Right ventricle myocardium inferior (tissue), 1 donor: ENCODE results near the gene GPANK1. TPM values are rescaled to one million over a fixed set of nuclear protein-coding genes. Genes with fewer than 3 reads are reported as not detected.

Experiments
- ATAC-seq: fragments of 200-7000 bp; cut with Tn5 transposase; one replicate; pipeline ENCODE4 v1.9.1; 2020; ENCODE audit warnings: mild to moderate bottlenecking, moderate library complexity
- DNase-seq: peaks from one replicate; pipeline ENCODE4 v3.0.0; 2021; ENCODE audit errors: missing footprints
- intact Hi-C: fragments of 100-400 bp; cut with DNase I; formaldehyde crosslinking; loops from one replicate; pipeline ENCODE4 v1.11.0; 2022
- total RNA-seq: library from RNA; stranded (reverse); fragmentation: NEBNext Ultra II Directional; extraction: Animal tissue kit (Norgen Biotek cat#: 25700); gene quantifications from one replicate; pipeline ENCODE4 v1.2.1, GENCODE V29; 2021
- donor health status: DM: no; HTN: yes; CAD: no; lungs with severe emphysema.

The GPANK1 gene
- total RNA-seq, 1 donor from 2014 or later: 17.1 TPM

GRCh38 chr6:31692886-31693285 lies 28.1 kb upstream of the GPANK1 start:
- intact Hi-C loops: no loop called here
- ATAC-seq: no peak

GRCh38 chr6:31692353-31692752 lies 27.6 kb upstream of the GPANK1 start:
- no peak for DNase-seq
- intact Hi-C loops: no loop called here
- no peak for ATAC-seq

More at GRCh38 chr6:31692886-31693285, 28.1 kb upstream of the GPANK1 start:
- DNase-seq: no peak

GRCh38 chr6:31691564-31692108 lies 26.8 kb upstream of the GPANK1 start:
- ATAC-seq (no peak), DNase-seq (no peak)
- intact Hi-C loops: no loop called here

- ATAC-seq: no peak
- intact Hi-C loops: no loop called here
These were observed 26.3 kb upstream of the GPANK1 start for GRCh38 chr6:31691078-31691463.

GRCh38 chr6:31690231-31691077 lies 25.7 kb upstream of the GPANK1 start:
- intact Hi-C loops: no loop called here
- DNase-seq: no peak

More at GRCh38 chr6:31691078-31691463, 26.3 kb upstream of the GPANK1 start:
- DNase-seq: no peak

GRCh38 chr6:31689249-31690110 lies 24.7 kb upstream of the GPANK1 start:
- DNase-seq (no peak), ATAC-seq (no peak)
- intact Hi-C loops: loop anchor here (10.0 kb wide), 1 partner anchor 175 kb away; the partner anchor contains the start of gene NEU1

More at GRCh38 chr6:31690231-31691077, 25.7 kb upstream of the GPANK1 start:
- no peak for ATAC-seq

GRCh38 chr6:31687860-31688693 lies 23.3 kb upstream of the GPANK1 start:
- intact Hi-C loops: loop anchor here (10.0 kb wide), 1 partner anchor 177 kb away; the partner anchor contains the start of gene NEU1
- no peak for ATAC-seq
- DNase-seq: no peak

GRCh38 chr6:31687321-31687720 lies 22.5 kb upstream of the GPANK1 start:
- DNase-seq (no peak), ATAC-seq (no peak)
- intact Hi-C loops: loop anchor here (10.0 kb wide), 1 partner anchor 177 kb away; the partner anchor contains the start of gene NEU1

GRCh38 chr6:31686483-31686882 lies 21.7 kb upstream of the GPANK1 start:
- intact Hi-C loops: loop anchor here (10.0 kb wide), 1 partner anchor 178 kb away; the partner anchor contains the start of gene NEU1
- DNase-seq: no peak
- ATAC-seq: no peak

- no peak for ATAC-seq
- DNase-seq: no peak
These were observed 18.8 kb upstream of the GPANK1 start for GRCh38 chr6:31683591-31683990.

GRCh38 chr6:31681135-31681671 lies 16.4 kb upstream of the GPANK1 start:
- ATAC-seq (peak; percentile 48), DNase-seq (no peak)
- intact Hi-C loops: loop anchor here (2.0 to 10.0 kb wide), 6 partner anchors 48 to 272 kb away; partner anchors contain the start of genes DDAH2 and NEU1

More at GRCh38 chr6:31683591-31683990, 18.8 kb upstream of the GPANK1 start:
- intact Hi-C loops: loop anchor here (5.0 to 10.0 kb wide), 2 partner anchors 149 to 181 kb away; partner anchors contain the start of gene NEU1

GRCh38 chr6:31680226-31681134 lies 15.7 kb upstream of the GPANK1 start, which contains the start of gene LY6G5C:
LY6G5C (minus strand) TSS chr6:31681067; CDS start chr6:31680373, 694 bp downstream.
- ATAC-seq (peak; percentile 91), DNase-seq (peak; percentile 89)
- intact Hi-C loops: loop anchor here (2.0 to 10.0 kb wide), 6 partner anchors 48 to 272 kb away; partner anchors contain the start of genes DDAH2 and NEU1

- DNase-seq (no peak), ATAC-seq (no peak)
- intact Hi-C loops: no loop called here
These were observed 13.2 kb upstream of the GPANK1 start for GRCh38 chr6:31677955-31678354.

GRCh38 chr6:31676904-31677303 lies 12.1 kb upstream of the GPANK1 start:
- intact Hi-C loops: no loop called here
- ATAC-seq (no peak), DNase-seq (no peak)

GRCh38 chr6:31676322-31676903 lies 11.6 kb upstream of the GPANK1 start:
- no peak for ATAC-seq
- intact Hi-C loops: no loop called here
- no peak for DNase-seq

- intact Hi-C loops: loop anchor here (5.0 to 10.0 kb wide), 2 partner anchors 163 to 505 kb away; partner anchors contain the start of genes AGPAT1 and RNF5
- DNase-seq: no peak
- no peak for ATAC-seq
These were observed 4.9 kb upstream of the GPANK1 start, which contains the start of gene LY6G5B for GRCh38 chr6:31669676-31670075. LY6G5B (plus strand) TSS chr6:31669976; CDS start chr6:31670951, 975 bp downstream.
